ENCODE results near the gene DDX6. TPM values are rescaled to one million over a fixed set of nuclear protein-coding genes. Genes with fewer than 3 reads are reported as not detected.
"Not testable (repeated sequence)": the region's sequence is repeated elsewhere in the genome, so short reads cannot be mapped to it uniquely, and the experiment has no call there.

The DDX6 gene
- polyA plus RNA-seq, 4 donors, result 16.1 to 72.1 (median 22.2) TPM

- H3K9me3 ChIP-seq (ENCODE audit: control insufficient read depth in 2 of 2, insufficient read depth in 1 of 2, low read depth in 1 of 2, low read length in 1 of 2); FAIRE-seq; H3K27me3 ChIP-seq (ENCODE audit: control insufficient read depth in 3 of 3, insufficient read depth in 3 of 3, low read length in 3 of 3); H3K36me3 ChIP-seq (ENCODE audit: control insufficient read depth in 3 of 3, insufficient read depth in 2 of 3, low read depth in 1 of 3, low read length in 3 of 3); H3K27ac ChIP-seq (ENCODE audit: low read depth in 1 of 3, low read length in 2 of 3); DNase-seq; H3K4me1 ChIP-seq (ENCODE audit: control insufficient read depth in 3 of 3, insufficient read depth in 2 of 3, low read depth in 1 of 3, low read length in 2 of 3); H3K4me3 ChIP-seq (ENCODE audit: low read depth in 1 of 3, low read length in 3 of 3): not testable (repeated sequence)
- WGBS, 3 donors, result 71 to 97% (median 89%) methylated on average over 2 to 7 of the region's 10 CpGs
These were observed 69.4 kb downstream of the DDX6 start for GRCh38 chr11:118721478-118722015.

GRCh38 chr11:118720740-118721139 is 70.2 kb downstream of the DDX6 start:
- not testable (repeated sequence) for H3K27me3 ChIP-seq (ENCODE audit: control insufficient read depth in 3 of 3, insufficient read depth in 3 of 3, low read length in 3 of 3); H3K36me3 ChIP-seq (ENCODE audit: control insufficient read depth in 3 of 3, insufficient read depth in 2 of 3, low read depth in 1 of 3, low read length in 3 of 3); FAIRE-seq; DNase-seq; H3K4me3 ChIP-seq (ENCODE audit: low read depth in 1 of 3, low read length in 3 of 3); H3K27ac ChIP-seq (ENCODE audit: low read depth in 1 of 3, low read length in 2 of 3); H3K9me3 ChIP-seq (ENCODE audit: control insufficient read depth in 2 of 2, insufficient read depth in 1 of 2, low read depth in 1 of 2, low read length in 1 of 2); H3K4me1 ChIP-seq (ENCODE audit: control insufficient read depth in 3 of 3, insufficient read depth in 2 of 3, low read depth in 1 of 3, low read length in 2 of 3)
- WGBS, 3 donors, result 25 to 45% (median 31%) methylated on average over 7 to 8 of the region's 9 CpGs

- not testable (repeated sequence) for FAIRE-seq
- WGBS, 3 donors, result 78 to 91% (median 86%) methylated on average over 8 to 13 of the region's 13 CpGs
These were observed 70.9 kb downstream of the DDX6 start for GRCh38 chr11:118720078-118720477.

GRCh38 chr11:118718562-118718961 is 72.4 kb downstream of the DDX6 start:
- WGBS, 3 donors, result 79 to 91% (median 88%) methylated on average over 7 of the region's 7 CpGs
- FAIRE-seq, result not testable (repeated sequence)

More at GRCh38 chr11:118720078-118720477, 70.9 kb downstream of the DDX6 start:
- H3K4me3 ChIP-seq (ENCODE audit: low read depth in 1 of 3, low read length in 3 of 3); H3K36me3 ChIP-seq (ENCODE audit: control insufficient read depth in 3 of 3, insufficient read depth in 2 of 3, low read depth in 1 of 3, low read length in 3 of 3); DNase-seq; H3K9me3 ChIP-seq (ENCODE audit: control insufficient read depth in 2 of 2, insufficient read depth in 1 of 2, low read depth in 1 of 2, low read length in 1 of 2); H3K4me1 ChIP-seq (ENCODE audit: control insufficient read depth in 3 of 3, insufficient read depth in 2 of 3, low read depth in 1 of 3, low read length in 2 of 3); H3K27me3 ChIP-seq (ENCODE audit: control insufficient read depth in 3 of 3, insufficient read depth in 3 of 3, low read length in 3 of 3); H3K27ac ChIP-seq (ENCODE audit: low read depth in 1 of 3, low read length in 2 of 3): not testable (repeated sequence)

GRCh38 chr11:118717733-118718132 is 73.2 kb downstream of the DDX6 start:
- not testable (repeated sequence) for DNase-seq; H3K4me3 ChIP-seq (ENCODE audit: low read depth in 1 of 3, low read length in 3 of 3); H3K36me3 ChIP-seq (ENCODE audit: control insufficient read depth in 3 of 3, insufficient read depth in 2 of 3, low read depth in 1 of 3, low read length in 3 of 3); H3K27ac ChIP-seq (ENCODE audit: low read depth in 1 of 3, low read length in 2 of 3); H3K4me1 ChIP-seq (ENCODE audit: control insufficient read depth in 3 of 3, insufficient read depth in 2 of 3, low read depth in 1 of 3, low read length in 2 of 3); H3K27me3 ChIP-seq (ENCODE audit: control insufficient read depth in 3 of 3, insufficient read depth in 3 of 3, low read length in 3 of 3); FAIRE-seq; H3K9me3 ChIP-seq (ENCODE audit: control insufficient read depth in 2 of 2, insufficient read depth in 1 of 2, low read depth in 1 of 2, low read length in 1 of 2)
- 81 to 87% (median 82%) methylated on average over 3 to 4 of the region's 4 CpGs for WGBS, 3 donors

More at GRCh38 chr11:118718562-118718961, 72.4 kb downstream of the DDX6 start:
- not testable (repeated sequence) for DNase-seq; H3K36me3 ChIP-seq (ENCODE audit: control insufficient read depth in 3 of 3, insufficient read depth in 2 of 3, low read depth in 1 of 3, low read length in 3 of 3); H3K4me3 ChIP-seq (ENCODE audit: low read depth in 1 of 3, low read length in 3 of 3); H3K27me3 ChIP-seq (ENCODE audit: control insufficient read depth in 3 of 3, insufficient read depth in 3 of 3, low read length in 3 of 3); H3K27ac ChIP-seq (ENCODE audit: low read depth in 1 of 3, low read length in 2 of 3); H3K4me1 ChIP-seq (ENCODE audit: control insufficient read depth in 3 of 3, insufficient read depth in 2 of 3, low read depth in 1 of 3, low read length in 2 of 3); H3K9me3 ChIP-seq (ENCODE audit: control insufficient read depth in 2 of 2, insufficient read depth in 1 of 2, low read depth in 1 of 2, low read length in 1 of 2)

- not testable (repeated sequence) for H3K4me1 ChIP-seq (ENCODE audit: control insufficient read depth in 3 of 3, insufficient read depth in 2 of 3, low read depth in 1 of 3, low read length in 2 of 3); H3K27ac ChIP-seq (ENCODE audit: low read depth in 1 of 3, low read length in 2 of 3); DNase-seq; FAIRE-seq; H3K4me3 ChIP-seq (ENCODE audit: low read depth in 1 of 3, low read length in 3 of 3); H3K9me3 ChIP-seq (ENCODE audit: control insufficient read depth in 2 of 2, insufficient read depth in 1 of 2, low read depth in 1 of 2, low read length in 1 of 2); H3K36me3 ChIP-seq (ENCODE audit: control insufficient read depth in 3 of 3, insufficient read depth in 2 of 3, low read depth in 1 of 3, low read length in 3 of 3); H3K27me3 ChIP-seq (ENCODE audit: control insufficient read depth in 3 of 3, insufficient read depth in 3 of 3, low read length in 3 of 3)
- WGBS, 3 donors, result 87 to 95% (median 93%) methylated on average over 6 of the region's 6 CpGs
These were observed 73.7 kb downstream of the DDX6 start for GRCh38 chr11:118717221-118717620.

- Histone ChIP-seq H3K36me3 (ENCODE audit: control insufficient read depth in 3 of 3, insufficient read depth in 2 of 3, low read depth in 1 of 3, low read length in 3 of 3) (no peaks in the 10 kb centered on the region), H3K27ac (ENCODE audit: low read depth in 1 of 3, low read length in 2 of 3) (peak overlapping the region in 1 of 3 donors; percentile 2), H3K4me3 (ENCODE audit: low read depth in 1 of 3, low read length in 3 of 3) (no peak overlapping the region), H3K27me3 (ENCODE audit: control insufficient read depth in 3 of 3, insufficient read depth in 3 of 3, low read length in 3 of 3) (no peaks in the 10 kb centered on the region), H3K4me1 (ENCODE audit: control insufficient read depth in 3 of 3, insufficient read depth in 2 of 3, low read depth in 1 of 3, low read length in 2 of 3) (peaks cover 0 to 8% (median 0%) of the 10 kb centered on the region in 3 donors), H3K9me3 (ENCODE audit: control insufficient read depth in 2 of 2, insufficient read depth in 1 of 2, low read depth in 1 of 2, low read length in 1 of 2) (no peaks in the 10 kb centered on the region)
- FAIRE-seq, result no peak
- WGBS, 3 donors, result 12 to 45% (median 38%) methylated on average over 4 of the region's 4 CpGs
- peak; percentile 28 to 45 for DNase-seq
These were observed 75.1 kb downstream of the DDX6 start for GRCh38 chr11:118715837-118716260.

- FAIRE-seq (no peak), DNase-seq (no peak)
- Histone ChIP-seq H3K4me1 (ENCODE audit: control insufficient read depth in 3 of 3, insufficient read depth in 2 of 3, low read depth in 1 of 3, low read length in 2 of 3) (peaks cover 0 to 8% (median 0%) of the 10 kb centered on the region in 3 donors), H3K27me3 (ENCODE audit: control insufficient read depth in 3 of 3, insufficient read depth in 3 of 3, low read length in 3 of 3) (no peaks in the 10 kb centered on the region), H3K27ac (ENCODE audit: low read depth in 1 of 3, low read length in 2 of 3) (peak overlapping the region in 1 of 3 donors; percentile 2), H3K9me3 (ENCODE audit: control insufficient read depth in 2 of 2, insufficient read depth in 1 of 2, low read depth in 1 of 2, low read length in 1 of 2) (no peaks in the 10 kb centered on the region), H3K36me3 (ENCODE audit: control insufficient read depth in 3 of 3, insufficient read depth in 2 of 3, low read depth in 1 of 3, low read length in 3 of 3) (no peaks in the 10 kb centered on the region), H3K4me3 (ENCODE audit: low read depth in 1 of 3, low read length in 3 of 3) (no peak overlapping the region)
- 68 to 79% (median 70%) methylated on average over 5 of the region's 5 CpGs for WGBS, 3 donors
These were observed 75.6 kb downstream of the DDX6 start for GRCh38 chr11:118715245-118715831.

- Histone ChIP-seq H3K9me3 (ENCODE audit: control insufficient read depth in 2 of 2, insufficient read depth in 1 of 2, low read depth in 1 of 2, low read length in 1 of 2) (no peaks in the 10 kb centered on the region), H3K4me1 (ENCODE audit: control insufficient read depth in 3 of 3, insufficient read depth in 2 of 3, low read depth in 1 of 3, low read length in 2 of 3) (peaks cover 0 to 8% (median 0%) of the 10 kb centered on the region in 3 donors), H3K27me3 (ENCODE audit: control insufficient read depth in 3 of 3, insufficient read depth in 3 of 3, low read length in 3 of 3) (no peaks in the 10 kb centered on the region), H3K36me3 (ENCODE audit: control insufficient read depth in 3 of 3, insufficient read depth in 2 of 3, low read depth in 1 of 3, low read length in 3 of 3) (no peaks in the 10 kb centered on the region), H3K4me3 (ENCODE audit: low read depth in 1 of 3, low read length in 3 of 3) (no peak overlapping the region), H3K27ac (ENCODE audit: low read depth in 1 of 3, low read length in 2 of 3) (no peak overlapping the region)
- no peak for FAIRE-seq
- no peak for DNase-seq
These were observed 76.1 kb downstream of the DDX6 start for GRCh38 chr11:118714816-118715215.
